Activated CD4-positive, alpha-beta T cell treated with anti-CD3 and anti-CD28 coated beads for 24 hours (primary cell): ENCODE data around the gene SIGLEC11.
"Not testable (repeated sequence)": the region's sequence is repeated elsewhere in the genome, so short reads cannot be mapped to it uniquely, and the experiment has no call there.

ENCODE experiments used
- DNase-seq, 2 donors: peaks; one replicate each; pipeline ENCODE4 v3.0.0-alpha.2; 2020; ENCODE audit warnings: low read depth in 2 of 2

Gene SIGLEC11

DNA sequence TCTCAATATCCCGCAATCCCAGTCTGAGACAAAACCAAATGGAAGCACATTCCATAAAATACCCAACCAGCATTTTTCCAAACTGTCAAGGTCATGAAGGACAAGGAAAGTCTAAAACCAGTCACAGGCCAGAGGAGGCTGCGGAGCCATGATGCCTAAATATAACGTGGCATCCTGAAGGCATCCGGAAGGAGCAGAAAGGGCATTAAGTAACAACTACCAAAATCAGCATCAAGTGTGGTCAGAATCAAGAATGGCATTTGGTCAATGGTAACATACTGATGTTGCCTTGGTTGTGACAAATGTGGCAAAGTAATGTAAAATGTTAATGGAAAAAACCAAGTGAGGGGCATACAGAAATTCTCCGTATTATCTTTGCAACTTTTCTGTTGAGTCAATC lies 35.5 kb downstream of the SIGLEC11 start:
- no peak for DNase-seq

DNA sequence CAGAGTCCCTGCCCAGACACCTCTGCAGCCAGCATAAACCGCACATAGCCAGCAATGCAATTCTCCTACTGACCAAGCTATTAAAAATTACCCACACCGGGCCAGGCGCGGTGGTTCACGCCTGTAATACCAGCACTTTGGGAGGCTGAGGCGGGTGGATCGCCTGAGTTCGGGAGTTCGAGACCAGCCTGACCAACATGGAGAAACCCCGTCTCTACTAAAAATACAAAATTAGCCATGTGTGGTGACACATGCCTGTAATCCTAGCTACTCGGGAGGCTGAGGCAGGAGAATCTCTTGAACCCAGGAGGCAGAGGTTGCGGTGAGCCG lies 36.1 kb downstream of the SIGLEC11 start:
- DNase-seq = not testable (repeated sequence)

DNA sequence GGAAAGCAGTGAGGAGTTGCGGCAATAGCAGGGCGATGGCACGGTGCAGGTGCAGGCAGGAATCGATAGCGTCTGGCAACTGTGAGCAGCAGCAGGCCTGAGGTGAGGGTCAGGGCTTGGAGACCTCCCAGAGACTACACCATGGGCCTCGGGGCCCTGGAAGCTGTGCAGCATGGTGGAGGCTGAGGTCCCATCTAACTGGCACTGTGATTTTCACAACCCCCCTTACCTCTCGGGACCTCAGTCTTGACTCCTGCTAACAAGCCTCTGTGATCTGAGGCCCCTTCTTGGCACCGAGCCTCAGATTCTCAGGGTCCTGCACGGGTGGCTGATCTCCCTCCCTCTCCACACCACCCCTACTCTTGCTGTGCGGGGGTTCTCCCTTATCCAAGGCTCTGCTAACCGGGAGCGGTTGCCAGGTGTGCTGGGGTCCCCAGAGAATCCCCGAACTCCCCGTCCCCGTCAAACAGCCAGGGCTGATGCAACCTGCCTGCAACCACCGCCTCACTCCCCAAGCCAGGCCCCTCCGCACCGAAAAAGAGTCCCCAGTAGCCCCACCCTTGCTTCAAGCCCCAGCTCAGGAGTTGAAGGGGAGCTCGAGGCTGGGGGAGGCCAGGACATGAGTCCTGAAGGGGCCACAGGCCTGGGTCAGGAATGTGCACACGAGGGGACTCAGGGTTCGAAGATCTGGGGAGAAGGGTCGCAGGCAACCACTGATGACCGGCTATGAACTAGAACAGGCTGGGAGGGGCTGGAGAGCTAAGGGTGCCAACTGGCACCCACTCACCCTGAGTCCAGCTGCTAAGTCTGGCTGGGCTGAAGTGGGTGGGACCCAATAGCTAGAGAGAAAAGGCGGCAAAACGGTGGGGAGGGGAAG lies 36.7 kb downstream of the SIGLEC11 start:
- no peak for DNase-seq

DNA sequence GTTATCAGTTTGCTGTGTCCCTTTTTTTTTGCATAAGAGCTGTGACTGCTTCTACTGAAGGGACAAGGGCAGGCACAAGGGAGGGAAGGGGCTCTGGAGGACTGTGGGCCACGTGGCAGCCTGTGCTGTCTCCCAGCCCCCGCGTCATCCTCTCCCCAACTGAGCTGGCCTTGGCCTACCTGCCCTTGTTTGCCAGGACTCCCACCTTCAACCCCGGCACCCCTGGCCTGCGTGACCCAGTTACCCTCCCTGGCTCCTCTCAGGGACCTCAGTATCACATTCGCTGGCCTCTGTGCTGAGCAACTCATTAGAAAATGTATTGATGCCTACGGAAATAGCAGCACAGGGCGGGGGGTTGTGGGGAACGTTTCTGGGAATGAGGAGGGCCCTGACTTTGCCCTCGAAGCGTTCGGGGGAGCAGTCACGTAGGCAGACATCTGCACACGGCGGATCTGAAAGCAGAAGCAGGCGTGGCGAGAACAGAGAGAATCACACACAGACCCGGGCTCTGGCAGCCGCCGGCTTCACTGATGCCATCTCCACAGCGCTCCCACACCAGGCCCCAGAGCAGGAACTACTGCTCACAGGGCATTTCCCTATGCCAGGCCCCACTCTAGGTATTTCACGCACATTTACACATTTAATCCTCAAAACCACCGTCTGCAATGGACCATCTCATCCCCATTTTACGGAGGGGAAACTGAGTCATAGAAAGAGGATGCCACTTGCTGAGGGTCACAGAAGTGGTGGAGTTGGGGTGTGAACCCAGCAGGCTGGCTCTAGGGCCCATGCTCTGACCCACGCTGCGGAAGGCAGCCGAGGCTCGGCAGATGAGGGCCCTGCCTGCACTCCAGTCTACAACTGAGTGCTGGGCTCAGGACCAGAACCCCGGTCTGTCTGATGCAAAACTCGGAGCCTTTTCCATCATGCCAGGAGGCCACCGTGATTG lies 37.6 kb downstream of the SIGLEC11 start:
- DNase-seq = no peak

DNA sequence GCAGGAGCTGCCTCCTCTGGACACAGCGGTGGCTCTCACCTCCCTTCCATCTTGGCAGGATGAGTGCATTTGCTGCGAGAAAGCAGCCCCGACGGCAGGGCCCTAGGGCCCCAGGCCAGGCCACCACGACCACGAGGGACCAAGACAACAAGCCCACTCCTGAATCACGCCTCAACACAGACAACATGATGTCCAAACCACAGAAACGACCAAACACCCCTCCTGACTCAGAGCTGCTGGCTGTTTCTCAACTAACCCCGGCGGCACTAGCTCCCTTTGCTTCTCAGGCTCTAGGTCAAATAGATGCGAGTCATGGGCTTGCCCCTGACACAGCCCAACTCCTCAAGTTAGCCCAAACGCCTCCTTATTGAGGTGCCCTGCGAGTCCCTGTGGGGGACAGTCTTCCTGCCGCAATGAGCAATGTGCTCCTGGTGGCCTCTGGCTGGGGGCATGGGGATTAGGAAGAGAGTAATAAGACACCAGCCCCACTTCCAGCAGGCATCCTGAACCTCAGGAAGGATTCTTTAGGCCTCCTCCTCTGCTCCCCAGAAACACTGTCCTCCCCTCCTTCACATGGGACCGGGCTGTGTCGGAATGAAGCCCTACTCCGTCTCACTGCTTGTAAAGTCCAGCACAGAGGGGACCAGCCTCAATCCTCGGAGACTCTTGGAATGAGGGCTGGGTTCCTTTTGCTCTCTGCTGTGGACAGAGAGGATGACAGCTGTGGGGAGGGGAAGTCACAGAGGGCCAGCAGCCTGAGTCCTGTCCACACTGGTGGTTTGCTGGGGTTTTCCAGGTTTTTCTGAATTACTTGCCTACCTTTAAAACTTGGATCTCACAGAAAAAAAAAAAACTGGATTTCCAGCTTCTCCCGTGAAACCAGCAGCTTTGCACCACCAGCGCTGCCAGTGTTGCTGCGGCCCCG lies 38.8 kb downstream of the SIGLEC11 start:
- no peak for DNase-seq

DNA sequence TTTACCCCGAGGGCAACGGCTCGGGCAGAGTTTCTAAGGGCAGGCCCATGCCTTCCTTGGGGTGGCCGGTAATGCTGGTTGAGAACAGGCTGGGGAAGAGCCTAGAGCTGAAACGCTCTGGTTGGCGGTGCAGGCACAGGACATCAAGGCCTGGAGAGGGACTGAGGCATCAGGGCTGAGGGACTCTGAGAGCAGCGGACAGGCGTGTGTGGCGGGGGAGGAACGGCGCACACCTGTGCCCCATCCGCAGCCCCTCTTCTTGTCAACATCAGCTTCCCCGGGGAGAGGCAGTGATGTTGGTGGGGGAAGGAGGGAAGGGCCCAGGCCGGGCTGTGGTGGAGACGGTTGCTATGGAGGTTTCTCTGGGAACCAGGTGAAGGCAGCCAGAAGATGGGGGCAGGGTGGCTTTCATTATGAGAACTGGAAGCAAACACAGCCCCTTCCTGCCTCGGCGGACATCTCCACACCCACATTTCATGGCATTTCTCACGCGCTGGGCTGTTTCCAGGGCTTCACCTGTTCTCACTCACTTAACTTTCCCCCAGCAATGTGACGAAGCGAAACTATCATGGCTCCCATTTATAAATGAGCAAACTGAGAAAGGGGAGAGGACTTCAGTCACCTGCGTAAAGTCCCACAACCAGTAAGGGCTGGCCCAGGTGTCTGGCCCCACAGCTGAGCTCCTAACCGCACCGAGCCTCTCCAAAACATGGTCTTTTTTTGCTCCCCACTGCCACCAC lies 40.2 kb downstream of the SIGLEC11 start:
- DNase-seq = no peak

DNA sequence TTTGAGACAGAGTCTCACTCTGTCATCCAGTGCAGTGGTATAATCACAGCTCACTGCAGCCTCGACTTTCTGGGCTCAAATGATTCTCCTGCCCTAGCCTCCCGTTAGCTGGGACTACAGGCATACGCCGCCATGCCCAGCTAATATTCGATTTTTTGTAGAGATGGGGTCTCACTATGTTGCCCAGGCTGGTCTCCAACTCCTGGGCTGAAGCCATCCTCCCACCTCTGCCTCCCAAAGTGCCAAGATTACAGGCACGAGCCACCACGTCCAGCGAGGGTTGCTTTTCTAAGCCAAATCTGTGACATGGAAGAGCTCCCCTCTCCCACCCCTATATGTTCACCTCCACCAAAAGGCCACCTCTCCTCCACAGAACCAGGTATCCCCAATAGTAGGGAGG lies 42.9 kb downstream of the SIGLEC11 start:
- no peak for DNase-seq

DNA sequence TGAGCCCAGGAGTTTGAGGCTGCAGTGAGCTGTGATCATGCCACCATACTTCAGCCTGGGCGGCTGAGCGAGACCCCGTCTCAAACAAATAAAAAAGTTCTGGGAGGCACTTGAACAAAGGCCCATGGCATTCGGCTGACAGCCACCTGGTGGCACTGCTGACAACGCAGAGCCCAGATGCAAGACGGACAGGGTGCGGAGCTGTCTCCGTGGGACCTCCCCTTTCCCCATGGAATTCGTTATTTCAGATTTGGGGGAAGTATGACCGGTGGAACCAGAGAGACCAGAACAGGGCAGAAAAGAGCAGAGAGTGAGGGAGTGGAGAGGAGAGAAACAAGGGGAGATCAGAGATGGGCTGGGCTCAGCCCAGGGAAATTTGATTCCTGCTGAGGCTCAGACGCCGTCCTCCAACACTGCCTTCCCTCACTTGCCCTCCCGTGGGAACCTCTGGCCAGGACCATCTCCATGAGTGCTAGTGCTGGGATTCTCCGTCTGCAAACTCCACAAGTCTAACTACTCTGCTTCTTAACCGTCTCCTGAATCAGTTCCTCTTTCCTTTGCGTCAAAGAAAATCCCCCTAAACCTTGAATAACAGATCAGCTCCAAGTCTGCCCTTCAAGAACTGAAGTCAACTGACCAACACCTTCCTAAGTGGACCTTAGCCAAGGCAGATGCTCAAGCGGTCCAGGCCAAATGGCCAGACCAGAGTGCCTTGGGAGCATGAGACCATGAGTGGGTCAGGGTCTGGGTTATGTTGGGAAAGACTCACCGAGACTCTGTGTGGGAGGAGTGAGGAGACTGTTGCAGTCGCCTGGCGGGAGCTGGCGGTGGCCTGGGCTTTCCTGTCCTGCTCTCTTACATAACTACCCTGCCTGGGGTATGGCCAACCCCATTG lies 43.9 kb downstream of the SIGLEC11 start:
- DNase-seq = no peak

DNA sequence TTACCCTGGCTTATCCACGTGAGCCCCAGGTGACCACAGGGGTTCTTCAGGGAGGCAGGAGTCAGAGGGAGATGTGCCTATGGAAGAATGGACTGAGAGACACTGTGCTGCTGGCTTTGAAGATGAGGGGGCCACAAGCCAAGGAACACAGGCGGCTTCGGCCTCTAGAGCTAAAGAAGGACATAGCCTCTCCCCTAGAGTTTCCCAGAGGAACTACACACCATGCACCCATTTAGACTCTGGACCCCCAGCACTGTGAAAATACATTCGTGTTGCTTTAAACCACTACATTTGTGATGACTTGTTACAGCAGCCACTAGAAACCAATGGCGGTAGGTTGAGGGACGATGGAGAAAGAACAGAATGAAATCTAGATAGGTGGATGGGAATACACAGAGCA lies 45.7 kb downstream of the SIGLEC11 start:
- no peak for DNase-seq

DNA sequence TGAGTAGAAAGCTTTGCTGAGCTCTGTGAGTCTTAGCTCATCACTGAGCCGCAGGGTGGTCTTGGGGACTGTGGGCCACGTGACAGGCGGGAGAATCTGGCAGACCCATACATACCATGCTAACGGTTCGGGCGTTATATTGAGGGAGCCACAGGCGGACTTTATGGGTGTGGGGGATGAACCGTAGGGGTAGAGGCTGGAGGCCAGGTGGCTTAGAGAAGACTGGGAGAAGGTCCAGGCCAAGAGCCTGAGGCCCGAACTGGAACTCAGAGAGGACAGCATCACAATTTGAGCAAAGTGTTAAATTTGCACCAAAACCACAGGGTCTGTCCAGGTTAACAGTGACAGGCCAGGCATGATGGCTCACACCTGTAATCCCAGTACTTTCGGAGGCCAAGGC lies 47.3 kb downstream of the SIGLEC11 start:
- no peak for DNase-seq

DNA sequence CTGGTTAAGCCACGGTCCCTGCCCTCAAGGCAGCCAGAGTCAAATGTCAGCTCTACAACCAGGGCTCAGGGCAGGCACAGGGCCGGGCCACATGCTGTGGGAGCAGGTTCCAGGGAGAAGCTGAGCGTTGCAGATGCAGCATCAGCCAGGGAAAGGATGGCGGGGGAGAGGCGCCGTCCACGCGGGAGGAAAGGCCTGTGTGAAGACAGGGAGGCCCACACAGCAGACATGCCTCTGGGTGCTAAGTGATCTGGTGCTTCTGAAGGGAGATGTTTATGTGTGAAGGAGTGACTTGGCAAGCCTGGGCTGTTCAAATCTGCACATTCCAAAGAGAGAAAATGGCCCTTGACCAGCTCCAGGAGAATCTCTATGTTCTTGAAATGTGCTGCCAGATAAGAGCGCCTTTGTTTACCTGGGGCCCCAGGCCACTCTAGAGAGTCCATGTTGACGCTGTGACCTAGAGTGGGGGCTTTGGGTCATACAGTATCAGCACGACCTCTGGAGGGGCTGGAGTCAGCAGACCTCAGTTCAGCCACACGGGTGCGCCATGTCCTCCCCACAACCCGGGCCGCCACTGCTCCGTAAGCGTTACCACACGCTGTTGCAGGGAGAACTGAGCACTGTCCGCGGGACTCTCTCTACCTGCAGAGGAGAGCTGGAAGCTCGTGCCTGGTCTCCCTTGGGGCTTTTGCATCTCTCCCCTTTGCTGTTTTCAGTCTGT lies 47.8 kb downstream of the SIGLEC11 start:
- no peak for DNase-seq

DNA sequence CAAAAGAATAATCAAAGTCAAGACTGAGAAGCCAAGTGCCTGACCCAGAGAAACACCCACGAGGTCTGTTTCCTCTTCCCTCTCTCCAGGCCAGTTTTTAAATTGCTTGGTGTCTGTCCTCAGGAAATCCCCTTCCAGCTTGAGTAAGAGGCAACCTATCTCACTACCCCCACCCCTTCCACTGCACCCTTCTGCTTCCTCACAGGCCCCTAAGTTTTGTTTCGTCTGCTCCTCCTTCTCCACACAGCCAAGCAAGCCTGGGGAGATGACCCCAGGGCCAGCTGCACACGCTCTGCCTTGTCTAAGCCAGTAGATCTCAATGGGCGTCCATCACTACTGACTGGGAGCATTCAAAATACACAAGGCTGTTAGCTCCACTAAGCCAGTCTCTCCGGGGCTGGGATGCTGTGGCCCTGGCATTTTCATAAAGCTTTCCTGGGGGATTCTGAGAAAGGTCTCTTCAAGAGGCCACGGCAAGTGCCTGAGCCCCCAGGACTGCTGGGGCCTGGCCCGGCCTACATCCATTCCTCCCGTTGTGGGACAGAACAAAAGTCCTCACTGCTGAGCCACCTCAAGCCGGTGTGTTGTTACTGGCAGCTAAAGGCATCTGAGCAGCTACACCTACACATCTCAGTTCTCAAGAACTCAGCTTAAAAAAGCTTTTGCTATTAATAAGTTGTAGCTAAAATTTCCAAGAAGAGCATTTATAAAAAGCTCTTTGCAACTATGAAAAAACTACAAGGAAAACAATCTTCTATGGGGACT lies 49.4 kb downstream of the SIGLEC11 start:
- no peak for DNase-seq

DNA sequence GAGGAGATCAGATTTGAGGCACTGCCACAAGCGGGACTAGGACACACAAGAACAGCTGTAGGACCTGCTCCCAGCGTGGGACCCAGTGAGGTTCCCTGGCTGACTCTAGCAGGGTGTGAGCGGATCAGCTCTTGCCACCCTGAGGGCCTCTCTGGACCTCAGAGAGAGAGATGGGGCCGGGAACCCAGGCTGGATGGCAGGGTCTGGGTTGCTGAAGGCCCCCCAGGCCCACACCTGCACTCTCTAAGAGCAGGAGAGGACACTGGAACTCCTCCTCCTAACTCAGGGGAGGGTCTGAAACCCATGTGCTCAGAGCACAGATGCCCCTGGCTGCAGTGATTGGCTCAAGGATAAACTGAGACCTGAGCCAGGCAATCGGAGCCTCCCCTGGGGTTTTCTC lies 50.8 kb downstream of the SIGLEC11 start:
- no peak for DNase-seq

DNA sequence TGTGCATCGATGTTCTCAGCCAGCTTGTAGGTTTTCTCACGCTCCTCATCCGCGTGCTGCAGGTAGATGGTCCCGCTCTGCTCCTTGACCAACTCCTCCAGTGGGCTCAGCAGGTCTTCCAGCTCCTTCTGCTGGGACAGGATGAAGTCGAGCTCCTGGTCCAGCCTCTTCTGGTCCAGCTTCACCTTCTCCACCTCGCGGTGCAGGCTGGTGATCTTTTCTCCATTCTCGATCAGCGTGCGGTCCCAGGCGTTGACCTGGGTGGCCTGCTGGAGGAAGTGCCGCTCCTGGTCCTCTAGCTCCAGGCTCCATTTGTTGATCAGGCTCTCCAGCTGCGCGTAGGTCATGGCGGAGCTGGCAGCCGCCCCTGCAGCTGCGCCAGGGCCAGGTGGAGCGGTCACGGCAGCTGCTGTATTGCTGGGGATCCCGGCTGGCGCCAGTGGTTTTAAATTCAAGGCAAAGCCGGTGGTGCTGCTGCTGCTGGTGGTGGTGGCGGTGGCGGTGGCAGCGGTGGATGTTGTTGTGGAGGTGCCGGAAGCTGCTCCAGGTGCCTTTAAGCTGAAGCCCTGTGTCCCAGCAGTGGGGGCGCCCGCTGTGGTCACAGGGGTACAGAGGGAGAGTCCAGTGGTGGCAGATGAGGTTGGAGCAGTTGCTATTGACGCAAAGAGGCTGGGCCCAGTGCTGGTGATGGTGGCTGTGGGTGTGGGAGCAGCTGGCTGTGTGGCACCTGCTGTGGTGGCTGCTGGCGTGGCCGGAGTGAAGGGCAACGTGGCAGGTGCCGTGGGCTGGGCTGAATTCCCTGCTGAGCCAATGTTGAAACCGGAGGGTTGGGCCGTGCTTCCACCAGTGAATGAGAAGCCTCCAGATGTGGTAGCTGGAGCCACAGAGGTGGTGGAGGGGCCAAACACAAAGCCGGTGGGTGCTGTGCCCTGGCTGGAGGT lies 52.2 kb downstream of the SIGLEC11 start:
- no peak for DNase-seq

DNA sequence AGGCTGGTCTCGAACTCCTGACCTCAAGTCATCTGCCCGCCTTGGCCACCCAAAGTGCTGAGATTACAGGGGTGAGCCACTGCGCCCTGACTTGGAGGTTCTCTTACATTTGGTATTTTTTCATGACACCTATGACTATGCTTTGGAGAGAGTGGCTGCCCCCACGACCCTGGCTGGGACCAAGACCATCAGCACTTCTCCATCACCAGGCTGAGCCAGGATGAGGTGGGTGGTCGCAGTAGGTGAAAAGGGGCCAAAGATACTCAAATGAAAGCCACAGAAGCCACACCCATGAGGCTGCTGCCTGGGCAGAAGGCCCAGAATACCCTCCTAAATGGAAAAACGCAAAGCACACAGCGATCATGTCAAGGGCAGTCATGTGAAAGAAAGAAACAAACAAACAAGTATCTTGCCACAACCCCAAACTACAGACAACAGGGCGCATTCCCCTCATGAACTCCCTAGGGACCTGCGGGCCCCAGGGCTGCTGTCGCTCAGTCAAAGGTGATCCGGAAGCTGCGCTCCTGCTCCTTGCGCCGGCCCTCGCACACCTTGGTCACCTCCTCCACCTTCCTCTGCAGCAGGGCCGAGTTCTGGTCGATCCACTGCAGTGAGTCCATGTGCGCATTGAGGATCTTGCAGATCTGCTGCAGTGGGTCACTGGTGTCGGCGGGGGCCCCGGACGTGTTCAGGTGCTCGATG lies 53.1 kb downstream of the SIGLEC11 start:
- DNase-seq = no peak

DNA sequence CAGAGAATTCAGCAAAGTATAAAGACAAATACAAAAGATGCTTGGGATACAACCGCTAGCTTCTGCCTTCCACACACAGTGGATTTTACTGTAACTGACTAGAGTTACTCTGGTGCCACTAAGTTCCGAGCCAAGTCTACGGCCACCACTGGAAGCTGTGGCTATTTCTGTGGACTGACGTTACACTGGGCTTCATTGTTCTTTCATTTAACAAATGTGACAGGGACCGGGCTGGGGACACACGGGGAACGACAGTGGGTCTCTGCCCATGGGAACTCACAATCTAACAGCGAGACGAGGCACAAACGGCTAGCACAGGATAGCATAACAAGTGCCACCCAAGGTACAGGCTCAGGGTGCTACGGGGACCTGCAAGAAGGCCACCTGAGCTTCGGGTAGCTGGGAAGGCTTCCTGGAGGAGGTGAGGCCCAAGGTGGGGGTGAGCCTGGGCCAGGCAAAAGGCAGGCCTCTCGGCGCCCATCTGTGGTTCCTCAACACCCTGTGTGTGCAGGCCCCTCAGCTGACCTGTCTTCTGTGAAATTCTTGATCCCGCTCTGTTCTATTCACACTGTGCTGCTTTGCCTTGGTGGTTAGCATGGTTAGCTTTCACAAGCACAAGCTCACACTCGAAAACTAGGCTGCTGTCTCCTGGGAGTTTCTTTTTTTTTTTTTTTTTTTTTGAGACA lies 54.0 kb downstream of the SIGLEC11 start:
- DNase-seq = no peak
